Measurements from ENCODE around the gene CCDC192. TPM values are rescaled to one million over a fixed set of nuclear protein-coding genes. Genes with fewer than 3 reads are reported as not detected.
A peak's percentile ranks its signal among the peaks of the same experiment; 100 is the strongest.

The CCDC192 gene
- total RNA-seq, 2 experiments from 2014 or later, result not detected

DNA sequence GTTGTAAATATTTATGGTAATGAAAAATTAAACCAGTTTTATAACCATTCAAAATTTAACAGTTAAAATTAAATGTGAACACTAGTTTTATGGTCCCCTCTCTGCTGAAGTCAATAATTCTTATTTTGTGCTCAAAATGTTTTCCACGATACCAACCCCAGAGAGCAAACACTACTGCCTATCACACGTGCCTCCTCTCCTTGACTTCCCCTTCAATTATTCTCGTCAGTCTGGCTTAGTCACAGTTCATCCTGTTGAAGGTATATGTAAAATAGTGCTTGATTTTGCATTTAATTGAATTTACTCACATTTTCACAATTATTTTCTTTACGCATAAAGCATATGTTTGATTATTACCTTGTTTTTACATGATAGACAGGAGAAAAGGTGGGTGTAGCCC lies 148.8 kb downstream of the CCDC192 start:
- Mint-ChIP-seq H3K27me3 (no peaks in the 10 kb centered on the region), H3K36me3 (no peaks in the 10 kb centered on the region), H3K4me3 (no peak overlapping the region), H3K4me1 (no peaks in the 10 kb centered on the region), H3K27ac (no peak overlapping the region), H3K9me3 (no peaks in the 10 kb centered on the region)
- DNase-seq, result no peak

DNA sequence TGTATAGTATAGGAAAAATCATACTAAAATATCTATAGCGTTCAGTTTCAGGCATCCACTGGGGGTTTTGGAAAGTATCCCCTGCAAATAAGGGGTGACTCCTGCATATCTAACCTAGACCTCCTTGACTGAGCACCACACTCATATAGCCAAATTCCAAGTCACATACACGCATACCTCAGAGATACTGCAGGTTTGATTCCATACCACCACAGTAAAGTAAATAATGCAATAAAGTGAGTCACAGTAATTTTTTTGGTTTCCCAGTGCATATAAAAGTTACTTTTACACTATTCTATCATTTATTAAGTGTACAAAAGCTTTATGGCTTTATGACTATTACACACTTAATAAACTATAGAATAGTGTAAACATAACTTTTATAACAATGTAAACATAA lies 151.3 kb downstream of the CCDC192 start:
- no peaks in the 10 kb centered on the region for H3K27me3 Mint-ChIP-seq
- H3K4me3 Mint-ChIP-seq, result no peak overlapping the region
- H3K9me3 Mint-ChIP-seq, result no peaks in the 10 kb centered on the region
- no peak overlapping the region for H3K27ac Mint-ChIP-seq
- H3K36me3 Mint-ChIP-seq, result no peaks in the 10 kb centered on the region
- DNase-seq, result no peak
- H3K4me1 Mint-ChIP-seq, result no peaks in the 10 kb centered on the region

DNA sequence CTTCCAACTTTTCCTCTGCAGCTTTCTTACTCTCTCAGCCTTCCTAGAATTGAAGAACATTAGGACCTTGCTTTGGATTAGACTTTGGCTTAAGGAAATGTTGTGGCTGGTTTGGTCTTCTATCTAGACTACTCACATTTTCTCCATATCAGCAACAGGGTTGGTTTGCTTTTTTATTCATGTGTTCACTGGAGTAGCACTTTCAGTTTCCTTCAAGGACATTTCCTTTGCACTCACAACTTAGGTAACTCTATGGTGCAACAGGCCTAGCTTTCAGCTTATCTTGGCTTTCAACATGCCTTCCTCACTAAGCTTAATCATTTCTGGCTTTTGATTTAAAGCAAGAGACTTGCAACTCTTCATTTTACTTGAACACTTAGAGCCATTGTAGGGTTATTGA lies 153.1 kb downstream of the CCDC192 start:
- Mint-ChIP-seq H3K4me3 (no peak overlapping the region), H3K9me3 (no peaks in the 10 kb centered on the region), H3K4me1 (no peaks in the 10 kb centered on the region), H3K36me3 (no peaks in the 10 kb centered on the region), H3K27me3 (no peaks in the 10 kb centered on the region), H3K27ac (no peak overlapping the region)
- DNase-seq, result no peak

DNA sequence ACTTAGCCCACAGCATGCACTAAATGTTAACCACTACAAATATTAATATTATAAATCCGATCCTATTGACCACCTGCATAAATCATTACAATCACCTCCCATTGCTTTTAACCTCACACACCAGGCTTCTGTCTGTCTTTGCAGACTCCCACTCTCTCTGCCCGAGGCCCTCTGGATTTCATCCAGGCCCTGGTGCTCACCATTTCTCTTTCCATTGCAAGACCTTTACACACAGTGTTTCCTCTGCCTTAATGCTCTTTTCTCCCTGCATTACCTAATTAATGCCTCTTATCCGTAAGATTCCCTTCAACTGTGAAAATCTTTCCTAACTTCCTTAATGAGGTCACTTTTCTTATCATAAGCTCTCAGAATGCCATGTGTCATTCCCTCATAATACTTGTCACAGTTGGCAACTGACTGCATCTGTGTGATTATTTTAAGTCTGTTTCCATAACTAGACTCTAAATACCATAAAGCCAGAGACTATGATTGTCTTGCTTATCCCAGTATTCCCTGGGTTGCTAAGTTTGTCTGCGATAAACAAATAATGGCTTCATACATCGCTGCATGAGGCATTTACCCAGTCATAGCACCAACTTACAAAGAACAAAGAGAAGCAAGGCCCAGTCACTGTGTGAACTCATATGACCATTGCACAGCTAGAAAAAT lies 155.1 kb downstream of the CCDC192 start:
- Mint-ChIP-seq H3K27me3 (no peaks in the 10 kb centered on the region), H3K27ac (no peak overlapping the region), H3K36me3 (no peaks in the 10 kb centered on the region), H3K9me3 (no peaks in the 10 kb centered on the region), H3K4me1 (no peaks in the 10 kb centered on the region), H3K4me3 (no peak overlapping the region)
- DNase-seq, result no peak

DNA sequence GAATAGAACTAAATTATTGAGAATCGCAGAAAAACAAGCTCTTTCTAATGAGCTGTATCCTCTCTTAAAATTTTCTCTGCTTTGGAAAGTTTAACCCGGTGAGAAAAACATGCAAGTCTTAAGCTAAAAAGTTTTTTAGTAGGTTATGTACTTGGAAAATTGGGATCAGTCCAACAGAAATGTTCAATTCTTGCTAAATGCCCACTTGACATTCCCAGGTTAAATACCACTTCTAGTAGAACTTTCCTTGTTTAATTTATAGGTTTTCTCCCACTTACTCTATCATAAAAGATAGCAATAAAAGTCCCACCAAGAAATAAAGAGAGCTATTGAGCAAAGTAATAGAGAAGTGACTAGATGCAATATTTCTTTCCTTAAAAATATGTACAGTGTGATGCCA lies 157.1 kb downstream of the CCDC192 start:
- no peaks in the 10 kb centered on the region for H3K27me3 Mint-ChIP-seq
- DNase-seq, result no peak
- no peaks in the 10 kb centered on the region for H3K4me1 Mint-ChIP-seq
- no peak overlapping the region for H3K4me3 Mint-ChIP-seq
- no peak overlapping the region for H3K27ac Mint-ChIP-seq
- no peaks in the 10 kb centered on the region for H3K36me3 Mint-ChIP-seq
- H3K9me3 Mint-ChIP-seq, result no peaks in the 10 kb centered on the region

DNA sequence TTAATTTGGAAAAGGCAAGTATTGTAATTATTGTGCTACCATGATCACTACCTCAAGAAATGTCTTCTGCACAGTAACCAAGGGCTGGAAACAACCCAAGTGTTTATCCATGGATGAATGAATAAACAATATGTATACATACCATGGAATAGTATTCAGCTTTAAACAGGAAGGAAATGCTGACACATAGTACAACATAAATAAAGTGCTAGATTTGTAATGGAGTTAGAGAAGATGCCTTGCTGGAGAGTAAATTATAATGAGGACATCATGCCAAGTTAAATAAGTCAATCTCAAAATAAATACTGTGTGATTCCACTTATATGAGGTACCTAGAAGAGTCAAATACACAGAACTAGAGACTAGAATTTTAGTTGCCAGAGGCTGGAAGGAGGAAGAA lies 160.0 kb downstream of the CCDC192 start:
- no peaks in the 10 kb centered on the region for H3K9me3 Mint-ChIP-seq
- no peak for DNase-seq
- no peak overlapping the region for H3K4me3 Mint-ChIP-seq
- H3K27ac Mint-ChIP-seq, result no peak overlapping the region
- H3K36me3 Mint-ChIP-seq, result no peaks in the 10 kb centered on the region
- H3K27me3 Mint-ChIP-seq, result no peaks in the 10 kb centered on the region
- peaks cover 5% of the 10 kb centered on the region for H3K4me1 Mint-ChIP-seq

DNA sequence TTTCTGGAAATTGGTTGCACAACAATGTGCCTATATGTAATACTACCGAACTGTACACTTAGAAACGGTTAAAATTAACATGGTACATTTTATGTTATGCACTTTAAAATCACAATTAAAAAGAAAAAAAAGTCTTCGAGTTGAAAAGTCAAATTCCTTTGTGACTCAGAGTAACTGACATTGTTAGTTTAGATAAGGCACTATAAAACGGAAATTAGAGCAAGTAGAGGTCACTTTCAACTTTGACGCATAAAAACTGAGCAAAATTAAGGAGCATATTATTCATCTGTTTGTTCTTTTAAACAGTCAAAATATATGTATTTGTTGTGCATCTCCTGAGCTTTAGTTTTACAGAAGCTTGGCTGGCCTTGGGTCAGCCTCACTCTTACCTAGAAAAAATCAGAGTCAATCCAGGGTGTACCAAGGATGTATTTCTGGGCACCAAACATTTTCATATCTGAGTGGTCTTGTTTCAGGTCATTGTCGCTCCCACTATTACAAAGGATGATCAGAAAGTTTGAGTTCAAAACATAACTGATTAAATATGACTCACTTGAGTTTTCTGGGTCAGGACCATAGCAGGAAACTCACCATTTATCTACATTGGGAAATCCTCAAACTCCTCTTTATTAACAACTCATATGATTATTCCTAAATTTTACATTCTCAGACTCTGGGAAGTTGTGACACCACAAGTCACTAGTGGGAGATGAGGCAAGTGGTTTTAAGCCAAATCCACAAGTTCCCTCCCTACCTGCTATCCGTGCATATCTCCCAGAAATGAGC lies 160.6 kb downstream of the CCDC192 start:
- Mint-ChIP-seq H3K9me3 (no peaks in the 10 kb centered on the region), H3K27ac (no peak overlapping the region), H3K27me3 (peaks cover 3% of the 10 kb centered on the region), H3K4me1 (peaks cover 5% of the 10 kb centered on the region), H3K4me3 (no peak overlapping the region), H3K36me3 (no peaks in the 10 kb centered on the region)
- no peak for DNase-seq

DNA sequence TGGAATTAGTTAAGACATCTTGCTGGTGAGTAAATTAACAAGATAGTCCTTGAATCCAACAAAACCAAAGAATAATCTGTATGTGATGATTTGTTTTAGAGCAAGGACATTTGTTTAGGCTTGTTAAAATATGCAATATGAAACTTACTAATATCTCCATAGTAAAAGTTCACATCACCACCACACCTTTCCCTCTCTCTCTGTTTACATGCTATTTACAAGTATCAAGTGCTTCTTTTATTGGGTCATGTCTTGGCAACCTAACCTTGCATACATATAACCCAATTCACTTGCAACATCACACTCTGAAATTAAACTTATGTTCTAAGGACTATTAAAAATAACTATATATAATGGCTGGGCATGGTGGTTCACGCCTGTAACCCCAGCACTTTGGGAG lies 161.3 kb downstream of the CCDC192 start:
- peaks cover 3% of the 10 kb centered on the region for H3K27me3 Mint-ChIP-seq
- H3K9me3 Mint-ChIP-seq, result no peaks in the 10 kb centered on the region
- H3K36me3 Mint-ChIP-seq, result no peaks in the 10 kb centered on the region
- peaks cover 5% of the 10 kb centered on the region for H3K4me1 Mint-ChIP-seq
- no peak overlapping the region for H3K27ac Mint-ChIP-seq
- no peak overlapping the region for H3K4me3 Mint-ChIP-seq
- no peak for DNase-seq

DNA sequence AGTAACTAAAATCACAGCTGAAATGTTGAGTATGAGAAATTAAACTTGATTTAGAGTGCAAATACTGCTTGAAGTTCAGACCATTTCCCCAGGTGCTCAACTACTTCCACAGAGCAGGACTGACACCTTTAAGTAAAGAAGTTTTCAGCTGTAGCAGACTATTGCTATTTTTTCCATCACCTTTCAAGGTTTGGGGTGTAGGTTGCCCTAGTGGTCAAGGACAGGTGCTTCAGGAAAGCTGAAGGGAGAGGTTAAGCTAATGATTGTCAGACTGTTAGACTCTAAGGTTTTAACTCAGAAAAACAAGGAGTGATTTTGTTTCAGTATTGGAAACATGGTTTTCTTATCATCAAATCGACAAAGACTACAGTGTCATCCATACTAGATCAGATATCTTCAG lies 162.1 kb downstream of the CCDC192 start:
- Mint-ChIP-seq H3K27ac (no peak overlapping the region), H3K36me3 (no peaks in the 10 kb centered on the region), H3K4me1 (peaks cover 5% of the 10 kb centered on the region), H3K4me3 (no peak overlapping the region), H3K9me3 (no peaks in the 10 kb centered on the region), H3K27me3 (peaks cover 3% of the 10 kb centered on the region)
- DNase-seq, result no peak

DNA sequence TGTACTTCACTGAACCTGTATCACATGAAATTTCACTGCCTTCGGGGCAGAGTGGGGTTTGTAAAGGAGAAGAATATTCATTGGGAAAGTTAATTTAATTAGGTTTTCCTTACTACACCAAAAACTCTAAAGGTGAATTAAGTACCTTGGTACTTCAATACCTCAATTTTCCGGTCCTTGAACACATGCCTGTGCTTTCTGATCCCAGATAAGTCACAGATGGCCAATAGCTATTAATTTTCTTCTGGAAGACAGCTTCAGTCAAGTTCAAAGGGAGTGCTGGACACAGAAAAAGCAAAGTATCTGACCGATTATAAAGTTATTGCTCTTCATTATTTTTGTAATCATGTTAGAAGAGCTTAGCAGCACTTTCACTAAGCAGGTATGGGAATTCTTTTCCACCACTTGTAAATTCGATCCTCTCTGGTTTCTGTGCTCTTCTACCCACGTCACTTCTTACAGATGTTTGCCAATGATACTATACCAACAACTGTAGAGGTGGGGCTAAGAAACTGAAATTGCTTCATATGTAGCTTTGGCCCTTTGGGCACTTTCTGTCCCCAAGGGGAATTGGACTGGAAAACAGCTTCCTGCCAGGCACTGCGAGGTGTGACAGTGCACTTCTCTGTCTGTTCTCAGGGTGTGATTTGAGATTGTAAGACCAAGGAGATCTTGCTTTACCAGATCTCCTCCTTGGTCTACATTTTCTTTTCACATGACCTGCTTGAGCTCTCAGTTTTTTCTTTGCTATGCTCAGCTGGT lies 164.0 kb downstream of the CCDC192 start:
- no peak overlapping the region for H3K4me3 Mint-ChIP-seq
- no peaks in the 10 kb centered on the region for H3K9me3 Mint-ChIP-seq
- no peak overlapping the region for H3K27ac Mint-ChIP-seq
- DNase-seq, result no peak
- no peaks in the 10 kb centered on the region for H3K36me3 Mint-ChIP-seq
- peaks cover 3% of the 10 kb centered on the region for H3K27me3 Mint-ChIP-seq
- peaks cover 5% of the 10 kb centered on the region for H3K4me1 Mint-ChIP-seq

DNA sequence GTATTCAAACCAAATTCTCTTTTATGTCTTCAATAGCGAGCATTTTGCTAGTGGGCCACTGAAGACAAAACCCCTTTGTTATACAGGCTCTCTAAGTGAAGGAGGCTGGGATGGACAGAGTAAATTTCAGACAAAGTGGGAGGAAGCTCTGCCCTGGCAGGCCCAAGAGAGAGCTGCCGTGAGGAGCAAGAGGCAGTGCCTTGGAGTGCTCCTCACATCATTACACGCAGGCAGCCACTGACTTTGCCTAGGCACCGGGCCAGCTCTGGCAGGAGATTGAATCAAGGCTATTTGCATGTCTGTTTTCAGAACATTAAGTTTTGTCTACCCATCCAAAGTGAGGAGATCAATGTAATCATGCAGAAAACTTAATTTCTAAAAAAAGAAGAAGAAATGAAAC lies 167.7 kb downstream of the CCDC192 start:
- H3K9me3 Mint-ChIP-seq, result no peaks in the 10 kb centered on the region
- H3K4me3 Mint-ChIP-seq, result no peak overlapping the region
- H3K27me3 Mint-ChIP-seq, result peaks cover 7% of the 10 kb centered on the region
- no peak for DNase-seq
- H3K36me3 Mint-ChIP-seq, result no peaks in the 10 kb centered on the region
- H3K27ac Mint-ChIP-seq, result no peak overlapping the region
- H3K4me1 Mint-ChIP-seq, result peaks cover 5% of the 10 kb centered on the region

GRCh38 chr5:127871503-127872153 lies 168.4 kb downstream of the CCDC192 start:
- Mint-ChIP-seq H3K36me3 (no peaks in the 10 kb centered on the region), H3K4me3 (no peak overlapping the region)

DNA sequence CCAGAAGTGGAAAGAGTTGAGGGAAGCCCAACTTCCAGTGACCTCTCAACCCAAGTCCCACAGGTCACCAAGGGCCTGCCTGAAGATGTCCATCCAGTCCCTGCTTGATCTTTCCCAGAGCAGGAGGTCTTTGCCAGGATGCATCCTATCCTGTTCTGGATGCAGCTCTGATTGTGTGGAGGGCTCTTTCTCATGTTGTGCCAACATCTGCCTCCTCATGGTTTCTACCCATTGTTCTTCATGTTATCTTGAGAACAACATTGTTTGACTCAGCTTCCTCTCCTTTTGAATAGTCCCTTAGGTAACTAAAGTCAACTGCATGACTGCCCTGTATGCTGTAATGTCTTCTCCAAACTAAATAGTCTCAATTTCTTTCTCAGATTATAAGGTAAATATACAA lies 169.3 kb downstream of the CCDC192 start:
- Mint-ChIP-seq H3K9me3 (no peaks in the 10 kb centered on the region), H3K27ac (no peak overlapping the region), H3K36me3 (no peaks in the 10 kb centered on the region), H3K27me3 (peaks cover 7% of the 10 kb centered on the region), H3K4me1 (no peaks in the 10 kb centered on the region), H3K4me3 (no peak overlapping the region)
- no peak for DNase-seq

More at GRCh38 chr5:127871503-127872153, 168.4 kb downstream of the CCDC192 start:
- Mint-ChIP-seq H3K27me3 (peaks cover 7% of the 10 kb centered on the region), H3K27ac (no peak overlapping the region), H3K4me1 (peaks cover 2% of the 10 kb centered on the region), H3K9me3 (no peaks in the 10 kb centered on the region)
- no peak for DNase-seq

- Mint-ChIP-seq H3K27me3 (peaks cover 4% of the 10 kb centered on the region), H3K4me1 (no peaks in the 10 kb centered on the region), H3K4me3 (no peak overlapping the region), H3K36me3 (no peaks in the 10 kb centered on the region), H3K27ac (no peak overlapping the region), H3K9me3 (no peaks in the 10 kb centered on the region)
- DNase-seq, result peak; percentile 17
Measured at GRCh38 chr5:127875235-127876021, 172.2 kb downstream of the CCDC192 start.

Data from activated naive CD8-positive, alpha-beta T cell treated with anti-CD3 and anti-CD28 coated beads for 36 hours (primary cell).